Measurements from ENCODE around the gene CLDND2. TPM values are rescaled to one million over a fixed set of nuclear protein-coding genes. Genes with fewer than 3 reads are reported as not detected.
A peak's percentile ranks its signal among the peaks of the same experiment; 100 is the strongest.

The CLDND2 gene
- total RNA-seq, 1 donor from 2014 or later, result 1.9 TPM

DNA sequence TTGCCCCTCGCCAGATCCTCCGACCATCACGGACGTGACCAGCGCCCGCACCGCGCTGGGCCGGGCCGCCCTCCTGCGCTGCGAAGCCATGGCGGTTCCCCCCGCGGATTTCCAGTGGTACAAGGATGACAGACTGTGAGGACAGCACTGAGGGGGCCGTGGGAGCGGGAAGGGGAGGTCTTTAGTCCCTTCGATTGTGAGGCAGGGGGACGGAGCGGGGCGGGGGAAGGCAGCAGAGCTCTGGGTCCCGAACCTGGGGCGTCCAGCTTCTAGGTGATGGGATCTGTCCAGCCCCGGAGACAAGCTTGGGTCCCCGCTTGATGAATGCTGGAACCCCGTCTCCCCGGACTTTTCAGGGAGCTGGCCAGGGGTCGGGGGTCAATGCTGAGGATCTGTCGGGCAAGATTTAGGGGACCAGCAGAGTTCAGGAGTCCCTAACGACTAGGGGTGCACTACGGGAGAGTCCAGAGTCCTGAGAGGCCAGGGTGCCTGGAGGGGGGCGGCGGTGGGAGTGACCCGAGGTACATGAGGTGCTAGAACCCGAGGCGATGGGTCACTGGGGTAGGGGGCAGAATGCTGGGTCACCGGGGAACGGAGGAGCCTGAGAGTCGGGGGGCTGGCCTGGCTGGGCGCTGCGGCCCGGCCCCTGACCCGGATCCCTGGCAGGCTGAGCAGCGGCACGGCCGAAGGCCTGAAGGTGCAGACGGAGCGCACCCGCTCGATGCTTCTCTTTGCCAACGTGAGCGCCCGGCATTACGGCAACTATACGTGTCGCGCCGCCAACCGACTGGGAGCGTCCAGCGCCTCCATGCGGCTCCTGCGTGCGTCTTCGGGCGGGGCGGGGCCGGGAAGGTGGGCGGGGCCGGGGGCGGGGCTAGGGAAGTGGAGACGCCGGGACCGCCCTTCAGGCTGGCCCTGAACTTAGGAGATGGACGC lies 41.5 kb downstream of the CLDND2 start:
- Histone ChIP-seq H3K4me1 (peaks cover 13% of the 10 kb centered on the region), H3K27ac (no peak overlapping the region), H3K4me3 (peak overlapping the region; percentile 21), H3K36me3 (no peaks in the 10 kb centered on the region), H3K9me3 (no peaks in the 10 kb centered on the region), H3K27me3 (ENCODE audit: low read depth) (peaks cover 51% of the 10 kb centered on the region)
- DNase-seq (peak; percentile 73), ATAC-seq (peak; percentile 66 to 68)
- intact Hi-C loops (cut with DNase I), result no loop called here
- TF ChIP-seq, protein P1, sequence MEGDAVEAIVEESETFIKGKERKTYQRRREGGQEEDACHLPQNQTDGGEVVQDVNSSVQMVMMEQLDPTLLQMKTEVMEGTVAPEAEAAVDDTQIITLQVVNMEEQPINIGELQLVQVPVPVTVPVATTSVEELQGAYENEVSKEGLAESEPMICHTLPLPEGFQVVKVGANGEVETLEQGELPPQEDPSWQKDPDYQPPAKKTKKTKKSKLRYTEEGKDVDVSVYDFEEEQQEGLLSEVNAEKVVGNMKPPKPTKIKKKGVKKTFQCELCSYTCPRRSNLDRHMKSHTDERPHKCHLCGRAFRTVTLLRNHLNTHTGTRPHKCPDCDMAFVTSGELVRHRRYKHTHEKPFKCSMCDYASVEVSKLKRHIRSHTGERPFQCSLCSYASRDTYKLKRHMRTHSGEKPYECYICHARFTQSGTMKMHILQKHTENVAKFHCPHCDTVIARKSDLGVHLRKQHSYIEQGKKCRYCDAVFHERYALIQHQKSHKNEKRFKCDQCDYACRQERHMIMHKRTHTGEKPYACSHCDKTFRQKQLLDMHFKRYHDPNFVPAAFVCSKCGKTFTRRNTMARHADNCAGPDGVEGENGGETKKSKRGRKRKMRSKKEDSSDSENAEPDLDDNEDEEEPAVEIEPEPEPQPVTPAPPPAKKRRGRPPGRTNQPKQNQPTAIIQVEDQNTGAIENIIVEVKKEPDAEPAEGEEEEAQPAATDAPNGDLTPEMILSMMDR (IDR thresholded peaks at IDR 0.05), result peak; percentile 17

GRCh38 chr19:51326216-51327065 lies 42.4 kb downstream of the CLDND2 start:
- Histone ChIP-seq H3K4me1 (peaks cover 13% of the 10 kb centered on the region), H3K27me3 (ENCODE audit: low read depth) (peaks cover 51% of the 10 kb centered on the region), H3K27ac (no peak overlapping the region), H3K4me3 (no peak overlapping the region), H3K9me3 (no peaks in the 10 kb centered on the region), H3K36me3 (no peaks in the 10 kb centered on the region)
- no peak for ATAC-seq
- TF ChIP-seq, protein P1 (IDR thresholded peaks at IDR 0.05), result no peak
- no peak for DNase-seq
- intact Hi-C loops (cut with DNase I), result no loop called here

DNA sequence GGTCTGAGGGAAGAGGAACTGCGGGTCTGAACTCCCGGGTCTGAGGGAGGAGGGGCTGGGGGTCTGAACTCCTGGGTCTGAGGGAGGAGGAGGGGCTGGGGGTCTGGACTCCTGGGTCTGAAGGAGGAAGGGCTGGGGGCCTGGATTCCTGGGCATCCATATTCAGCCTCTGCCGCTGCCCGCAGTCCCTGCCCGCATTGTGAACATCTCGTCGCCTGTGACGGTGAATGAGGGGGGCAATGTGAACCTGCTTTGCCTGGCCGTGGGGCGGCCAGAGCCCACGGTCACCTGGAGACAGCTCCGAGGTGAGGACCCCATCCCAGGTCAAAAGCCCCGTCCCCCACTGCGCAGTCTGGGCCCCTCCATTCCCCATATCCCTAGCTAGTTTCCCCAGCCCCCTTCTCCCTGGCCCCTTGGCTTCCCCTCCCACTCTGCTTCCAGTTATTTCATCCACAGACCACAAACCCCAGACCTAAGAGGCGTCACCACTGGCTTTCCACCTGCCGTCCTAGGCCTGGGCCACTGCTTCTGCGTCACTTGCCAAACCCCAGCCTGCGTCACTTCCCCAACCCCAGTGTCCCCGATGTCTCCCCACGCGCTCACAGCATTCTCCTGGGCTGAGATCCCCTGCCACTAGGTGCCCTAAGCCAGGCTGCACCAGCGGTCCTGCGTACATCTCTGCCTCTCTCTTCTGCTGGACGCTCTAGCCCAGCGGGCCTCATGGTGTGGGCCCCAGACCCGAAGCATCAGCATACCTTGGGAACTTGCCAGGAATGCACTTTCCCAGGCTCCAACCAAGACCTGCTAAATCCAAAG lies 43.4 kb downstream of the CLDND2 start:
- no peak overlapping the region for H3K27ac ChIP-seq
- no peak for ATAC-seq
- H3K4me3 ChIP-seq, result no peak overlapping the region
- peaks cover 51% of the 10 kb centered on the region for H3K27me3 ChIP-seq (ENCODE audit: low read depth)
- H3K36me3 ChIP-seq, result no peaks in the 10 kb centered on the region
- intact Hi-C loops (cut with DNase I), result no loop called here
- TF ChIP-seq, protein P1 (IDR thresholded peaks at IDR 0.05), result no peak
- no peak for DNase-seq
- H3K4me1 ChIP-seq, result peaks cover 13% of the 10 kb centered on the region
- H3K9me3 ChIP-seq, result no peaks in the 10 kb centered on the region

DNA sequence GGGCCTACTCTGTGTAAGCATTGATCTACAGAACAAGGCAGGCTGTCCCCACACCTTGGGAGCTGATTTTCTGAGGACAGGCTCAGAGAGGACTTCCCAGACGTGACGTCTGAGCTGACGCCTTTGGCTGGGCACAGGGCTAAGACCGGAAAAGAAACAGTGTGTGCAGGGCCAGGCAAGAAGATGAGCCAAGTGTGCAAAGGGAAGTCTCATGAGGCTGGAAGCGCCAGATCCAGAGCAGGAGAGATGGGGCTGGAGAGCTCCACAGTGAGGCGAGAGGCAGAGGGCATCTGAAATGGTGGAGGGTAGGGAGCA lies 44.7 kb downstream of the CLDND2 start:
- H3K27me3 ChIP-seq (ENCODE audit: low read depth), result peaks cover 48% of the 10 kb centered on the region
- ATAC-seq, result no peak
- intact Hi-C loops (cut with DNase I), result no loop called here

More for the DNA sequence above, 44.7 kb downstream of the CLDND2 start:
- peaks cover 13% of the 10 kb centered on the region for H3K4me1 ChIP-seq
- TF ChIP-seq, protein P1 (IDR thresholded peaks at IDR 0.05), result no peak
- H3K36me3 ChIP-seq, result no peaks in the 10 kb centered on the region
- DNase-seq, result no peak
- no peak overlapping the region for H3K27ac ChIP-seq
- H3K4me3 ChIP-seq, result no peak overlapping the region
- no peaks in the 10 kb centered on the region for H3K9me3 ChIP-seq
